ENCODE results near the gene GSTM4. TPM values are rescaled to one million over a fixed set of nuclear protein-coding genes. Genes with fewer than 3 reads are reported as not detected.
A peak's percentile ranks its signal among the peaks of the same experiment; 100 is the strongest.
"Not testable (repeated sequence)": the region's sequence is repeated elsewhere in the genome, so short reads cannot be mapped to it uniquely, and the experiment has no call there.

The GSTM4 gene
- total and polyA plus RNA-seq, 7 donors = 31.4 to 73.1 (median 48.6) TPM

DNA sequence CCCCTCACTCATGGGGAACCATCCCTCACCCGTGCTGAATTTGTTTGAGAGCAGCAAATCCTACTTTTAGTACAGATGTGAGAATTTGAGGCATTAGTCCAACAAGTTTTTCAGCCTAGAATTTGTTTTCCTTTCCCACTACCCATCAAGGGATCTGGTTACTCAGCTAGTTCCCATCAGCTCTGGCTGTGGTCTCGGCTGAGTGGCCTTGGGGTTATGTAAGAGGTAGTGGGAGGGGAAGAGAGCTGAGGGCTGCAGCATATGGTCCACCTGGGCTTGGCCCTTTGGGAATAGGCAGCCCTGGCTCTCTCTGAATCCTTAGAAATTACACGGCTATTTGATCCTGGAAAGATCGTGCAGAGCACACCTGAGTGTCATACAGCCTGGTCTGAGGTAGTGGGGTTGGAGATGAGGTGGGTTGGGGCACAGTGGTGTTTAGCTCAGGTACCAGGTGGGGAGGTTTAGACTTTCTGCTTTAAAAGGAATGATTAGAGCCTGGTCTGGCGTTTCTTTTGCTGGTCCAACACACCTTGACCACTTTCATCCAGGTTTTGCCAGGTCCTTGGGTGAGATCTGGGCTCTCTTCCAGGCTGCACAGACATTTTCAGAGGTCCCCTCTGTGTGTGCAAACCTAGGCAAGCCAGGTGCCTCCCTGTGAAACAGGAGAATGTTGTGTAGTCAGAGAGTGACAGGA is 4.2 kb downstream of the GSTM4 start:
- H3K27ac ChIP-seq = no peak overlapping the region
- no peak for DNase-seq
- TF ChIP-seq POLR2A (IDR thresholded peaks at IDR 0.05) (no peak), EP300 (IDR thresholded peaks at IDR 0.05) (no peak), CTCF (IDR thresholded peaks at IDR 0.05) (no peak), POLR2AphosphoS5 (IDR thresholded peaks at IDR 0.05) (no peak)
- no peaks in the 10 kb centered on the region for H3K9me3 ChIP-seq
- H3K4me1 ChIP-seq = peaks cover 0 to 23% (median 10%) of the 10 kb centered on the region in 4 donors
- H3K4me3 ChIP-seq = no peak overlapping the region
- H3K27me3 ChIP-seq = no peaks in the 10 kb centered on the region
- intact Hi-C loops (cut with DNase I) = no loop called here
- WGBS, 2 donors = 82 to 85% methylated on average over 5 of the region's 5 CpGs
- peaks cover 0 to 44% (median 6%) of the 10 kb centered on the region in 4 donors for H3K36me3 ChIP-seq

DNA sequence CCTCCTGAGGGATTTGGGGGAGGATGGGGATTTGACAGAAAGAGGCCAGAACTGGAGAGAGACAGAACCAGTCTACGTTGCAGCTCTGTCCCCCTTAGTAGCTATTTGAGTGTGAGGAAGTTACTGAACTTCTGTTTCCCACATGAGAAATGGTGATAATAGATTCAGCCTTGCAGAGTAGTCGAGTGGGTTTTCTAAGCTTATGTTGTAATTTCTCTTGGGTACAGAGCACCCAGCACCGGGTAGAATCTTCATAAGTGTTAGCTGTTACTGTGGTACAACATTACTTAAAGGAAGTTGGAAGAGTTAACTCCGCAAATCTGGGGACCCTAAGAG is 4.8 kb downstream of the GSTM4 start:
- peaks cover 0 to 18% (median 7%) of the 10 kb centered on the region in 4 donors for H3K4me1 ChIP-seq
- DNase-seq; H3K4me3 ChIP-seq; intact Hi-C loops (cut with DNase I); H3K9me3 ChIP-seq; H3K27me3 ChIP-seq; H3K27ac ChIP-seq: not testable (repeated sequence)
- H3K36me3 ChIP-seq = peaks cover 0 to 49% (median 6%) of the 10 kb centered on the region in 4 donors
- WGBS, 2 donors = 86% methylated on average over 3 of the region's 4 CpGs

DNA sequence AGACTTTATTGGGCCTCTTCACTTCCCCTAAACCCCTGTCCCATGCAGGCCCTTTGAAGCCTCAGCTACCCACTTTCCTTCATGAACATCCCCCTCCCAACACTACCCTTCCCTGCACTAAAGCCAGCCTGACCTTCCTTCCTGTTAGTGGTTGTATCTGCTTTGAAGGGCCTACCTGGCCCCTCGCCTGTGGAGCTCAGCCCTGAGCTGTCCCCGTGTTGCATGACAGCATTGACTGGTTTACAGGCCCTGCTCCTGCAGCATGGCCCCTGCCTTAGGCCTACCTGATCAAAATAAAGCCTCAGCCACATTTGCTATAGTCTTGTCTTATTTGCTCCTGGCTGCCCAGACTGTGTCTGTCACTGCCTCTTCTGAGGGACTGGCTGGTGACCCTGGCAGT is 5.5 kb downstream of the GSTM4 start:
- intact Hi-C loops (cut with DNase I) = no loop called here
- WGBS, 2 donors = 70 to 79% methylated on average over 2 of the region's 2 CpGs
- no peak overlapping the region for H3K4me3 ChIP-seq
- H3K27me3 ChIP-seq = no peaks in the 10 kb centered on the region
- no peak overlapping the region for H3K27ac ChIP-seq
- peaks cover 0 to 51% (median 6%) of the 10 kb centered on the region in 4 donors for H3K36me3 ChIP-seq
- DNase-seq = no peak
- H3K4me1 ChIP-seq = peaks cover 0 to 16% (median 7%) of the 10 kb centered on the region in 4 donors
- no peak for TF ChIP-seq POLR2A (IDR thresholded peaks at IDR 0.05)
- no peak for TF ChIP-seq EP300 (IDR thresholded peaks at IDR 0.05)
- no peak for TF ChIP-seq CTCF (IDR thresholded peaks at IDR 0.05)
- TF ChIP-seq POLR2AphosphoS5 (IDR thresholded peaks at IDR 0.05) = no peak
- H3K9me3 ChIP-seq = no peaks in the 10 kb centered on the region

DNA sequence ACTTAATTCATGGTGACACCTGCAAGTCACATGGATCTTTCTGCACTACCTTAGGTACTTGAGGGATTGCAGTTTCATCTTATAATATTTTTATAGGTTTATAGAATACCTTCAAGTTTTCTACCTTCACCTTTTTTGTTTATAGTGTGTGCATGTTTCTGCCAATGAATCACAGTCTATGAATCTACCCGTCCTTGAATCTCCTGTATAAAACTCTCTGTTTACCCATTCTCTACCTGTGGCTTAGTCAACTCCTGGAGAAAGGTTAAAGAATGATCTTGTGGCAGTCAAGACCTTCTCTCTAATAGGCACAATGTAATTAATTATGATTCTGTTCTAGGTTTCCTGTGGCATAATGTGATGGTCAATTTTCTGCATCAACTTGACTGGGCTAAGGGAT is 8.8 kb downstream of the GSTM4 start:
- no peak for DNase-seq
- TF ChIP-seq POLR2A (IDR thresholded peaks at IDR 0.05) (no peak), EP300 (IDR thresholded peaks at IDR 0.05) (no peak), POLR2AphosphoS5 (IDR thresholded peaks at IDR 0.05) (no peak)
- Histone ChIP-seq H3K36me3 (peaks cover 0 to 30% (median 3%) of the 10 kb centered on the region in 4 donors), H3K9me3 (no peaks in the 10 kb centered on the region), H3K4me3 (no peak overlapping the region), H3K27me3 (no peaks in the 10 kb centered on the region), H3K27ac (no peak overlapping the region), H3K4me1 (peaks cover 0 to 19% (median 9%) of the 10 kb centered on the region in 4 donors)
- 67 to 89% methylated on average over 1 of the region's 1 CpG for WGBS, 2 donors
- intact Hi-C loops (cut with DNase I) = loop anchor here (5.0 kb wide), 2 partner anchors 63 to 78 kb away; partner anchors contain the start of gene GSTM3

- 12 to 13% methylated on average over 22 of the region's 22 CpGs for WGBS, 2 donors
- H3K4me1 ChIP-seq = peaks cover 0 to 19% (median 9%) of the 10 kb centered on the region in 4 donors
- intact Hi-C loops (cut with DNase I) = loop anchor here (5.0 kb wide), 2 partner anchors 60 to 75 kb away; partner anchors contain the start of gene GSTM3
These were observed 11.7 kb downstream of the GSTM4 start, which contains the start of gene GSTM2 for GRCh38 chr1:109667452-109668122. Gene GSTM2, plus strand, starts transcription at chr1:109668057. Its CDS starts 59 bp downstream, at chr1:109668116.

More at GRCh38 chr1:109667452-109668122, 11.7 kb downstream of the GSTM4 start, which contains the start of gene GSTM2:
- TF ChIP-seq CTCF (IDR thresholded peaks at IDR 0.05) = no peak
- TF ChIP-seq POLR2AphosphoS5 (IDR thresholded peaks at IDR 0.05) = peak; percentile 47 to 87 (median 58)
- DNase-seq = peak; percentile 97
- Histone ChIP-seq H3K9me3 (no peaks in the 10 kb centered on the region), H3K27ac (peak within 1 kb of the TSS; percentile 48 to 78 (median 70)), H3K4me3 (peak within 1 kb of the TSS; percentile 55 to 66 (median 62)), H3K36me3 (peaks cover 0 to 15% (median 5%) of the 10 kb centered on the region in 4 donors), H3K27me3 (no peaks in the 10 kb centered on the region)
